HCT116 (cell line): ENCODE results near the gene ABR. TPM values are rescaled to one million over a fixed set of nuclear protein-coding genes. Genes with fewer than 3 reads are reported as not detected.

Experiments
- ATAC-seq: fragments of 200-7000 bp; cut with Tn5 transposase; 2 replicates; pipeline ENCODE4 v1.9.1; 2020; ENCODE audit warnings: mild to moderate bottlenecking, moderate library complexity
- BruUV-seq: library from RNA; stranded (reverse); fragments of 400-500 nt; replicated peaks from 2 replicates; lab custom pipeline; 2021; lab: Mats Ljungman, UMichigan
- CTCF ChIA-PET: fragments of 300-600 bp; sonication (Branson Sonifier 250); formaldehyde crosslinking; loops from one replicate; lab custom pipeline; 2021; ENCODE audit warnings: antibody characterized with exemption; lab: Charles Lee
- POLR2A ChIA-PET: fragments of 300-600, 350-600 bp; sonication (Branson Sonifier 250); formaldehyde crosslinking; loops from one replicate; lab custom pipeline; 2021; ENCODE audit warnings: antibody characterized with exemption; lab: Charles Lee
- RAD21 ChIA-PET, 2 experiments: fragments of 300-600 bp; sonication (Branson Sonifier 250); formaldehyde crosslinking; loops; one replicate each; lab custom pipeline; 2023; ENCODE audit warnings: low total read pairs in 2 of 2; ENCODE audit not compliant: uncharacterized antibody in 2 of 2, unreplicated experiment in 2 of 2, low non-redundant PET in 1 of 2; lab: Charles Lee
- DNase-seq: peaks from one replicate; pipeline ENCODE4 v3.0.0-alpha.2; 2010; ENCODE audit warnings: low read depth, low spot score
- H2AFZ ChIP-seq: fragments of 200-600 bp; shearing (Covaris generic), sonication (generic); 2 replicates; pipeline ENCODE4 v1.6.1; 2017; ENCODE audit warnings: low read depth, mixed run types, mixed read lengths, antibody characterized with exemption, low read length; ENCODE audit not compliant: poor library complexity, severe bottlenecking
- H3K27ac ChIP-seq: 2 replicates; pipeline ENCODE4 v1.5.1; 2012; ENCODE audit warnings: low read depth, low read length
- H3K27me3 ChIP-seq: fragments of 200-600 bp; sonication (generic); 2 replicates; pipeline ENCODE4 v1.6.1; 2016; ENCODE audit warnings: mixed run types, low read length, mixed read lengths; ENCODE audit not compliant: insufficient read depth
- H3K36me3 ChIP-seq, 2 experiments: fragments of 200-500 bp in 1 of 2; fragments of 200-600 bp in 1 of 2; sonication (Bioruptor generic) in 1 of 2; sonication (generic) in 1 of 2; 2 replicates each; pipeline versions ENCODE4 v1.5.1 to v1.6.1; 2014 to 2016; ENCODE audit warnings: low read length in 2 of 2, inconsistent platforms in 1 of 2, mixed read lengths in 1 of 2, mixed run types in 1 of 2; ENCODE audit not compliant: insufficient read depth in 2 of 2, control insufficient read depth in 1 of 2
- H3K4me1 ChIP-seq, 2 experiments: fragments of 200-600 bp in 1 of 2; sonication (generic) in 1 of 2; 2 replicates each; pipeline versions ENCODE4 v1.5.1 to v1.6.1; 2012 to 2017; ENCODE audit warnings: low read length in 2 of 2, inconsistent platforms in 1 of 2, mild to moderate bottlenecking in 1 of 2, mixed read lengths in 1 of 2, mixed run types in 1 of 2, moderate library complexity in 1 of 2; ENCODE audit not compliant: insufficient read depth in 2 of 2, control insufficient read depth in 1 of 2
- H3K4me2 ChIP-seq: fragments of 200-600 bp; sonication (generic); 2 replicates; pipeline ENCODE4 v1.6.1; 2017; ENCODE audit warnings: mixed run types, low read length, mixed read lengths
- H3K4me3 ChIP-seq, 2 experiments: fragments of 200-600 bp in 1 of 2; sonication (generic) in 1 of 2; replicated peaks in 1 of 2; 2 replicates each; pipeline ENCODE4 v1.5.1; 2011 to 2016; ENCODE audit warnings: low read length in 2 of 2, control low read depth in 1 of 2, low read depth in 1 of 2, mild to moderate bottlenecking in 1 of 2, mixed read lengths in 1 of 2, mixed run types in 1 of 2
- H3K79me2 ChIP-seq: fragments of 200-600 bp; sonication (generic); 2 replicates; pipeline ENCODE4 v1.6.1; 2017; ENCODE audit warnings: mild to moderate bottlenecking, mixed run types, low read length, moderate library complexity, mixed read lengths; ENCODE audit not compliant: insufficient read depth
- H3K9ac ChIP-seq: fragments of 200-600 bp; sonication (generic); 2 replicates; pipeline ENCODE4 v1.6.1; 2016; ENCODE audit warnings: low read length, mixed read lengths
- H3K9me2 ChIP-seq: fragments of 200-600 bp; sonication (generic), shearing (Covaris generic); 2 replicates; pipeline ENCODE4 v1.6.1; 2017; ENCODE audit warnings: mixed run types, mild to moderate bottlenecking, moderate library complexity; ENCODE audit not compliant: insufficient read depth
- H3K9me3 ChIP-seq, 2 experiments: fragments of 200-500 bp in 1 of 2; fragments of 200-600 bp in 1 of 2; sonication (Bioruptor generic) in 1 of 2; sonication (generic) in 1 of 2; 2 replicates each; pipeline ENCODE4 v1.6.1; 2014 to 2017; ENCODE audit warnings: low read length in 2 of 2, mixed read lengths in 2 of 2, inconsistent platforms in 1 of 2, low read depth in 1 of 2, mild to moderate bottlenecking in 1 of 2, mixed run types in 1 of 2, moderate library complexity in 1 of 2; ENCODE audit not compliant: control insufficient read depth in 1 of 2, insufficient read depth in 1 of 2
- H4K20me1 ChIP-seq: fragments of 200-600 bp; sonication (generic), shearing (Covaris generic); 2 replicates; pipeline ENCODE4 v1.6.1; 2017; ENCODE audit warnings: mixed run types, mild to moderate bottlenecking, moderate library complexity; ENCODE audit not compliant: insufficient read depth
- CEBPB ChIP-seq: IDR thresholded peaks from 2 replicates; pipeline ENCODE4 v1.6.1; 2012; ENCODE audit warnings: low read depth
- CTCF ChIP-seq, 3 experiments: fragments of 200-600 bp in 1 of 3; sonication (generic) in 1 of 3; IDR thresholded peaks in 2 of 3; conservative IDR thresholded peaks in 1 of 3; 2 replicates each; pipeline ENCODE4 v1.5.1; 2012 to 2017; ENCODE audit warnings: low read depth in 2 of 3, low read length in 2 of 3, antibody characterized with exemption in 1 of 3, borderline replicate concordance in 1 of 3, control low read depth in 1 of 3, mild to moderate bottlenecking in 1 of 3, mixed read lengths in 1 of 3, mixed run types in 1 of 3, moderate library complexity in 1 of 3; ENCODE audit not compliant: insufficient read depth in 1 of 3
- EZH2phosphoT487 ChIP-seq: fragments of 200-600 bp; IDR thresholded peaks from 2 replicates; pipeline ENCODE4 v1.6.1; 2018; ENCODE audit warnings: antibody characterized with exemption, borderline replicate concordance
- JUND ChIP-seq: IDR thresholded peaks from 2 replicates; pipeline ENCODE4 v1.6.1; 2012
- POLR2AphosphoS5 ChIP-seq: IDR thresholded peaks from 2 replicates; pipeline ENCODE4 v1.6.1; 2011; ENCODE audit warnings: mild to moderate bottlenecking, low read depth, low read length, moderate library complexity
- RAD21 ChIP-seq: IDR thresholded peaks from 2 replicates; pipeline ENCODE4 v1.6.1; 2012; ENCODE audit warnings: low read depth, mild to moderate bottlenecking
- SIN3A ChIP-seq: IDR thresholded peaks from 2 replicates; pipeline ENCODE4 v1.6.1; 2012; ENCODE audit warnings: low read depth
- SRF ChIP-seq: IDR thresholded peaks from 2 replicates; pipeline ENCODE4 v1.6.1; 2012; ENCODE audit warnings: low read depth
- TCF7L2 ChIP-seq: IDR thresholded peaks from 2 replicates; pipeline ENCODE4 v1.7.0; 2011; ENCODE audit warnings: borderline replicate concordance, inconsistent platforms; ENCODE audit not compliant: insufficient read depth, insufficient read length; ENCODE audit errors: extremely low read depth
- ZFX ChIP-seq: fragments of 450-650 bp; IDR thresholded peaks from 2 replicates; pipeline ENCODE4 v1.6.1; 2017
- ZNF274 ChIP-seq: fragments of 200-500 bp; sonication (Bioruptor generic); IDR thresholded peaks from 2 replicates; pipeline ENCODE4 v1.6.1; 2014; ENCODE audit warnings: mild to moderate bottlenecking, low read depth, low read length, inconsistent platforms
- intact Hi-C: fragments of 100-400 bp; cut with micrococcal nuclease; formaldehyde crosslinking; loops from 2 replicates; pipeline ENCODE4 v1.10.0; 2022
- total RNA-seq: library from RNA; stranded (reverse); gene quantifications from one replicate; pipeline ENCODE4 v1.2.1, GENCODE V29; 2021; ENCODE audit not compliant: unreplicated experiment
- TF ChIP-seq, protein P1 (sequence below): IDR thresholded peaks from 2 replicates; pipeline ENCODE4 v1.6.1; 2012; ENCODE audit warnings: low read depth
- TF ChIP-seq, protein P2 (sequence below): IDR thresholded peaks from 2 replicates; pipeline ENCODE4 v1.6.1; 2012
- TF ChIP-seq, protein P3 (sequence below): IDR thresholded peaks from 2 replicates; pipeline ENCODE4 v1.6.1; 2011; ENCODE audit warnings: mild to moderate bottlenecking, low read length, moderate library complexity; ENCODE audit not compliant: insufficient replicate concordance; ENCODE audit errors: extremely low read depth

Gene ABR
- total RNA-seq, 1 experiment from 2014 or later, result 58.5 TPM

- H3K79me2 ChIP-seq, result no peaks in the 10 kb centered on the region
- no peaks in the 10 kb centered on the region for H3K27me3 ChIP-seq
- ChIA-PET RAD21 (no interaction called here), POLR2A (no interaction called here), CTCF (no interaction called here)
- no peak overlapping the region for H3K9ac ChIP-seq
- TF ChIP-seq, protein P1, sequence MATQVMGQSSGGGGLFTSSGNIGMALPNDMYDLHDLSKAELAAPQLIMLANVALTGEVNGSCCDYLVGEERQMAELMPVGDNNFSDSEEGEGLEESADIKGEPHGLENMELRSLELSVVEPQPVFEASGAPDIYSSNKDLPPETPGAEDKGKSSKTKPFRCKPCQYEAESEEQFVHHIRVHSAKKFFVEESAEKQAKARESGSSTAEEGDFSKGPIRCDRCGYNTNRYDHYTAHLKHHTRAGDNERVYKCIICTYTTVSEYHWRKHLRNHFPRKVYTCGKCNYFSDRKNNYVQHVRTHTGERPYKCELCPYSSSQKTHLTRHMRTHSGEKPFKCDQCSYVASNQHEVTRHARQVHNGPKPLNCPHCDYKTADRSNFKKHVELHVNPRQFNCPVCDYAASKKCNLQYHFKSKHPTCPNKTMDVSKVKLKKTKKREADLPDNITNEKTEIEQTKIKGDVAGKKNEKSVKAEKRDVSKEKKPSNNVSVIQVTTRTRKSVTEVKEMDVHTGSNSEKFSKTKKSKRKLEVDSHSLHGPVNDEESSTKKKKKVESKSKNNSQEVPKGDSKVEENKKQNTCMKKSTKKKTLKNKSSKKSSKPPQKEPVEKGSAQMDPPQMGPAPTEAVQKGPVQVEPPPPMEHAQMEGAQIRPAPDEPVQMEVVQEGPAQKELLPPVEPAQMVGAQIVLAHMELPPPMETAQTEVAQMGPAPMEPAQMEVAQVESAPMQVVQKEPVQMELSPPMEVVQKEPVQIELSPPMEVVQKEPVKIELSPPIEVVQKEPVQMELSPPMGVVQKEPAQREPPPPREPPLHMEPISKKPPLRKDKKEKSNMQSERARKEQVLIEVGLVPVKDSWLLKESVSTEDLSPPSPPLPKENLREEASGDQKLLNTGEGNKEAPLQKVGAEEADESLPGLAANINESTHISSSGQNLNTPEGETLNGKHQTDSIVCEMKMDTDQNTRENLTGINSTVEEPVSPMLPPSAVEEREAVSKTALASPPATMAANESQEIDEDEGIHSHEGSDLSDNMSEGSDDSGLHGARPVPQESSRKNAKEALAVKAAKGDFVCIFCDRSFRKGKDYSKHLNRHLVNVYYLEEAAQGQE, result no peak
- TF ChIP-seq JUND (no peak), ZFX (no peak), RAD21 (no peak), EZH2phosphoT487 (no peak), SRF (no peak), ZNF274 (no peak), SIN3A (no peak), CTCF (IDR thresholded peaks at IDR 0.05 in 2 of 3, conservative IDR thresholded peaks at IDR 0.05 in 1 of 3; ENCODE audit: borderline replicate concordance in 1 of 3, insufficient read depth in 1 of 3, low read depth in 2 of 3, low read length in 2 of 3) (no peak), TCF7L2 (no peak), POLR2AphosphoS5 (no peak), CEBPB (no peak)
- TF ChIP-seq, protein P2, sequence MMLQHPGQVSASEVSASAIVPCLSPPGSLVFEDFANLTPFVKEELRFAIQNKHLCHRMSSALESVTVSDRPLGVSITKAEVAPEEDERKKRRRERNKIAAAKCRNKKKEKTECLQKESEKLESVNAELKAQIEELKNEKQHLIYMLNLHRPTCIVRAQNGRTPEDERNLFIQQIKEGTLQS, result no peak
- TF ChIP-seq, protein P3, sequence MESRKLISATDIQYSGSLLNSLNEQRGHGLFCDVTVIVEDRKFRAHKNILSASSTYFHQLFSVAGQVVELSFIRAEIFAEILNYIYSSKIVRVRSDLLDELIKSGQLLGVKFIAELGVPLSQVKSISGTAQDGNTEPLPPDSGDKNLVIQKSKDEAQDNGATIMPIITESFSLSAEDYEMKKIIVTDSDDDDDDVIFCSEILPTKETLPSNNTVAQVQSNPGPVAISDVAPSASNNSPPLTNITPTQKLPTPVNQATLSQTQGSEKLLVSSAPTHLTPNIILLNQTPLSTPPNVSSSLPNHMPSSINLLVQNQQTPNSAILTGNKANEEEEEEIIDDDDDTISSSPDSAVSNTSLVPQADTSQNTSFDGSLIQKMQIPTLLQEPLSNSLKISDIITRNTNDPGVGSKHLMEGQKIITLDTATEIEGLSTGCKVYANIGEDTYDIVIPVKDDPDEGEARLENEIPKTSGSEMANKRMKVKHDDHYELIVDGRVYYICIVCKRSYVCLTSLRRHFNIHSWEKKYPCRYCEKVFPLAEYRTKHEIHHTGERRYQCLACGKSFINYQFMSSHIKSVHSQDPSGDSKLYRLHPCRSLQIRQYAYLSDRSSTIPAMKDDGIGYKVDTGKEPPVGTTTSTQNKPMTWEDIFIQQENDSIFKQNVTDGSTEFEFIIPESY, result no peak
- ATAC-seq (no peak), DNase-seq (no peak)
- no peaks in the 10 kb centered on the region for H3K4me1 ChIP-seq
- no peak overlapping the region for H2AFZ ChIP-seq
- intact Hi-C loops, result no loop called here
- H4K20me1 ChIP-seq, result no peaks in the 10 kb centered on the region
- H3K36me3 ChIP-seq, result no peaks in the 10 kb centered on the region
- H3K27ac ChIP-seq, result no peak overlapping the region
- H3K4me3 ChIP-seq, result no peak overlapping the region
- no TSS peak for BruUV-seq
- no peaks in the 10 kb centered on the region for H3K9me2 ChIP-seq
- H3K4me2 ChIP-seq, result no peak overlapping the region
- H3K9me3 ChIP-seq, result no peaks in the 10 kb centered on the region
Observed at GRCh38 chr17:1019451-1019850, 160.3 kb downstream of the ABR start.
